Measurements from ENCODE around the gene BUD23.

Gene BUD23

DNA sequence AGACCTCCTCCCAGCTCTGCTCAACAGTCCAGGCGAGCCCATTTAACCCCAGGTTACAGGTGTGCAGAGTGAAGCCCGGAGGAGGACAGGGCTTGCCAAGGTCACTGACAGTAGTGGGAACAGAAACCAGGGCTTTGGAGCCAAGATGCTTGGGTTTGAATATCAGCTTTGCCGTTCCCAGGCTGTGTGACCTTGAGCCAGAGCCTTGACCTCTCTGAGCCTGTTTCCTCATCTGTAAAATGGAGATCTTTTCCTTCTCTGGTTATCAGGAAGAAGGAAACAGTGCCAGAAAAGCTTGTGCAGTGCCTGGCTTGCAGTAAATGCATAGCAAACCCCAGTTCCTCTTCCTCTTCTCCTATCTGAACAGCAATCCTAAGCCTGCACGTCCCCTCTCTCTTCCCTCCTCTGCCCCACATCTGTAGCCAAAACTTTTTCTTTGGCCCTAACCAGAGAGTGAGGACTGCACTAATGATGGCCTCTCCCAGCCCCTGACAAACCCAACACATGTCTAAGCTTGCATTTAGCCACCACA, 37.7 kb upstream of the BUD23 start:
- DNase-seq (ENCODE audit: low read depth, low spot score): no peak
- in situ Hi-C loops (cut with HindIII; ENCODE audit: low sequenced_read_pairs): no loop called here
- no peak overlapping the region for H3K4me3 ChIP-seq (ENCODE audit: low read depth, low read length)
- TF ChIP-seq, protein P1, sequence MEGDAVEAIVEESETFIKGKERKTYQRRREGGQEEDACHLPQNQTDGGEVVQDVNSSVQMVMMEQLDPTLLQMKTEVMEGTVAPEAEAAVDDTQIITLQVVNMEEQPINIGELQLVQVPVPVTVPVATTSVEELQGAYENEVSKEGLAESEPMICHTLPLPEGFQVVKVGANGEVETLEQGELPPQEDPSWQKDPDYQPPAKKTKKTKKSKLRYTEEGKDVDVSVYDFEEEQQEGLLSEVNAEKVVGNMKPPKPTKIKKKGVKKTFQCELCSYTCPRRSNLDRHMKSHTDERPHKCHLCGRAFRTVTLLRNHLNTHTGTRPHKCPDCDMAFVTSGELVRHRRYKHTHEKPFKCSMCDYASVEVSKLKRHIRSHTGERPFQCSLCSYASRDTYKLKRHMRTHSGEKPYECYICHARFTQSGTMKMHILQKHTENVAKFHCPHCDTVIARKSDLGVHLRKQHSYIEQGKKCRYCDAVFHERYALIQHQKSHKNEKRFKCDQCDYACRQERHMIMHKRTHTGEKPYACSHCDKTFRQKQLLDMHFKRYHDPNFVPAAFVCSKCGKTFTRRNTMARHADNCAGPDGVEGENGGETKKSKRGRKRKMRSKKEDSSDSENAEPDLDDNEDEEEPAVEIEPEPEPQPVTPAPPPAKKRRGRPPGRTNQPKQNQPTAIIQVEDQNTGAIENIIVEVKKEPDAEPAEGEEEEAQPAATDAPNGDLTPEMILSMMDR (IDR thresholded peaks at IDR 0.05; ENCODE audit: low read depth, low read length): no peak

DNA sequence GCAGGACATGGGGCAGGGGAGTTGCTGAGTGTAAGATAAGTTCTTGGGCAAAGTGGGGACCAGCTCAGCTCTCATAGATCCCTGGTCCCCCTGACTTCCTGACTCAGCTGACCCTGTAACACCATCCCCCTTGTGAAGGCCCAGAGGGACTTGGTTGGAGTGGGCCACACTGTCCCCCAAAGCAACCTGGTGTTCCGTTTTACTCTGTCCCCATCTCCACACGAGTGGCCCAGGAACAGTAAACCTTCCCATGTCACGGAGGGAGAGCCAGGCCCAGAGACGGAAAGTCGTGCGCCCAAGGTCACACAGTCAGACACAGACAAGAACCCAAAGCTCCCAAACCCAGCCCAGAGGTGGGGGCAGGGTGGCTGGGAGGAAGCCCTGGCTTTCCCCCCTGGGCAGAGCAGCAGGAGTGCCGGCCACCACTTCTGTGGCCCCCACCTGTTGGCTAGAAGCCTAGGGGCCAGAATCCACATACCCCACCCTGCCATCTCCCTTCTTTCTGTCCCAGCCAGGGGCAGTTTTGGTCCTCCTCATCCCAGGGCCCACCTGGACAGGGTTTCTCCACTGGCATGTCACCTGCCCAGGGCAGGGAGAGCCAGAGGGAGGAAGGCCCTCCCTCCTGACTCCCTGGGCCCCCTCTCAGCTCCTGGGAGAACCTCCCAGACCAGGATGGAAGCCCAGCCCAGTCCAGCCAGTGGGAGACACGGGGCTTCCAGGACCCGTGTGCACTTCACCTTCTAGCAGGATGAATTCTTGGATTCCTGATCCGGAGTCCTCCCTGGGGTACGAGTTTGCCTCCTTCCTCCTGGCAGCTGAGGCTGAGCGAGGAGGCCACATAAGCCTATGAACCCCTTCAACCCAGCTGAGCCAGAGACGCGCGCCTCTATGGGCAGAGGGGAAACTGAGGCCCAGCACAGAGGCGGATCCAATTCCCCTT, 36.3 kb upstream of the BUD23 start:
- no peak for DNase-seq (ENCODE audit: low read depth, low spot score)
- no peak overlapping the region for H3K4me3 ChIP-seq (ENCODE audit: low read depth, low read length)
- in situ Hi-C loops (cut with HindIII; ENCODE audit: low sequenced_read_pairs): no loop called here
- TF ChIP-seq, protein P1 (IDR thresholded peaks at IDR 0.05; ENCODE audit: low read depth, low read length): no peak

DNA sequence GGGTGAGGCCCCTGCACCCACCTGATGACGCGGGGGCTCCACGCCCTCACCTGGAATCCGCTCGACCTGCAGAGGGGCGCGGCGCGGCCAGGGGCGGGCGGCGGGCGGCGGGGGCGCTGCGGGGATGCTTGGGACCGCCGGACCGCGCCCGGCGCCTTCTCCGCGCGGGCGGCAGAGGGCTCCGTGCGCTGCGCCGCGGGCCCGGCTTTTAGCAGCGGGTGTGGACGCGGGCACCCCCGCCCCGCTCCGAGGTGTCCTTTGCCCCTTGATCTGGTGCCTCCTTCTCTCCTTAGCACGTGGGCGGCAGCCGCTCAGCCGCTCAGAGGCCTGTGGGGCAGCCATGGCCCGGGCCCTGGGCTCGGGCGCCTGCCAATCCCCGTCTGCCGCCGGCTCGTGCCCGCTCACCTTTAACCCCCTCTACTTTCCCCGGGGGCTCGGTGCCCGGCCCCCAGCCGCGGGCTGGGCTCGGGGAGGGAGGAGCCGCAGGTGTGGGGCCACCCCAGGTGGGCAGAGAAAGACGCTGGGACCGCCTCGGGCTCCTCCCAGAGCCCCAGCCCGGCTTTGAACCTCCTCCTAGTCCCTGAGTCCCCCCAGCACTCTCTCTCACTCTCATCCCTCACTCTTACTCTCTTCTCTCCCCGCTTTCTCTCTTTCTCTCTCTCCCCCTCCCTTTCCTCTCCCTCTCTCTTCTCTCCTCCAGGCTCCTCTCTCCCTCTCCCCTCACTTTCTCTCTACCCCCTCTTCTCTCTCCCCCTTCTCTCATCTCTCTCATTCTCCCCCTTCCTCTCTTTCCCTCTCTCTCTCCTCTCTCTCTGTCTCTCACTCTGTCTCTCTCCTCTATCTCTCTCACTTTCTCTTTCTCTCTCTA, 35.4 kb upstream of the BUD23 start:
- TF ChIP-seq, protein P1 (IDR thresholded peaks at IDR 0.05; ENCODE audit: low read depth, low read length): no peak
- DNase-seq (ENCODE audit: low read depth, low spot score): no peak
- no peak overlapping the region for H3K4me3 ChIP-seq (ENCODE audit: low read depth, low read length)
- in situ Hi-C loops (cut with HindIII; ENCODE audit: low sequenced_read_pairs): no loop called here

DNA sequence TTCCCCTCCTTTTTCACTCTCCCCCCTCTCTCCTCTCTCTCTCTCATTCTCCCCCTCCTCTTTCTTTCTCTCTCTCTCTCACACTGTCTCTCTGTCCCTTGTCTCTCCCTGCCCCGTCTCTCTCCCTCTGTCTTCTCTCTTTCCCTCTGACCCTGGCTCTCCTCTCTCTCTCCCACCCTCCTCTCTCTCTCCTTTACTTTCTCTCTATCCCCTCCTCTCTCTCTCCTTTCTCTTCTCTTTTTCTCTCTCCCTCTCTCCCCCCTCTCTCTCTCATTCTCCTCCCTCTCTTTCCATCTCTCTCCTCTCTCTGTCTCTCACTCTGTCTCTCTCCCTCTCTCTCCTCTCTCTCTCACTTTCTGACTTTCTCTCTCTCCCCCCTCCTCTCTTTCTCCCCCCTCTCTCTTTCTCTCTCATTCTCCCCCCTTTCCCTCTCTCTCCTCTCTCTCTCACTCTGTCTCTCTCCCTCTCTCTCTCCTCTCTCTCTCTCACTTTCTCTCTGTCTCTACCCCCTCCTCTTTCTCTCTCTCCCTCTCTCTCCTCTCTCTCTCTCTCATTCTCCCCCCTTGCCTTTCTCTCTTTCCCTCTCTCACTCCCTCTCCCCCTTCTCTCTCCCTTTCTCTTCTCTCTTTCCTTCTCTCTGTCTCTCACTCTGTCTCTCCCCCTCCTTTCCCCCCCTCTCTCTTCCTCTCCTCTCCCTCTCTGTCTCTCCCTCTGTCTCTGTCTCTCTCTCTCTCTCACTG, 34.6 kb upstream of the BUD23 start:
- DNase-seq (ENCODE audit: low read depth, low spot score): no peak
- no peak overlapping the region for H3K4me3 ChIP-seq (ENCODE audit: low read depth, low read length)
- in situ Hi-C loops (cut with HindIII; ENCODE audit: low sequenced_read_pairs): no loop called here
- TF ChIP-seq, protein P1 (IDR thresholded peaks at IDR 0.05; ENCODE audit: low read depth, low read length): no peak

GRCh38 chr7:73649576-73649975, 33.8 kb upstream of the BUD23 start:
- in situ Hi-C loops (cut with HindIII; ENCODE audit: low sequenced_read_pairs): no loop called here
- DNase-seq (ENCODE audit: low read depth, low spot score): no peak
- no peak overlapping the region for H3K4me3 ChIP-seq (ENCODE audit: low read depth, low read length)
- TF ChIP-seq, protein P1 (IDR thresholded peaks at IDR 0.05; ENCODE audit: low read depth, low read length): no peak

DNA sequence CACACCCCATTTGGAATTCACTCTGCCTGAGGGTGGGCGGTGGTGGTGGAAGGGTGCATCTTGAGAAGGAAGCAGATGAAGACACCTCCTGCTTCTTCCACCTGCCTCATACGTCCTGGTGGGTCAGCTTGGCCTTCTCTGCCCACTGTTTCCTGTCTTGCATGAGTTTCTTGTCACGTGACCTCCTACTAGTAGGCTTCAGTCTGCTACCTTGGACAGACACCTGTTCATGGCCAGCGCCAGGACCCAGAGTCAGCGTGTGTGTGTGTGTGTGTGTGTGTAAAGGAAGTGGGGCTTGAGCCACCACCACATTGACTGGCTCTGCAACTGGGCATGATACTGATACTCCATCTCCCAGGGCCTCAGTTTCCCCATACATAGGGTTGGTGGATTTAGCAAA, 32.9 kb upstream of the BUD23 start:
- in situ Hi-C loops (cut with HindIII; ENCODE audit: low sequenced_read_pairs): no loop called here
- TF ChIP-seq, protein P1 (IDR thresholded peaks at IDR 0.05; ENCODE audit: low read depth, low read length): no peak
- no peak for DNase-seq (ENCODE audit: low read depth, low spot score)

More for the DNA sequence above, 32.9 kb upstream of the BUD23 start:
- no peak overlapping the region for H3K4me3 ChIP-seq (ENCODE audit: low read depth, low read length)
